Measurements from ENCODE around the gene KRR1.
"Not testable (repeated sequence)": the region's sequence is repeated elsewhere in the genome, so short reads cannot be mapped to it uniquely, and the experiment has no call there.

Gene KRR1

GRCh38 chr12:75452675-75453330 is 58.6 kb downstream of the KRR1 start:
- no peak for DNase-seq (ENCODE audit: low read depth, low spot score)
- Histone ChIP-seq H3K27me3 (ENCODE audit: control insufficient read depth, insufficient read depth, low read length) (no peaks in the 10 kb centered on the region), H3K4me3 (ENCODE audit: low read length) (no peak overlapping the region), H3K4me1 (ENCODE audit: control insufficient read depth, insufficient read depth, low read length) (no peaks in the 10 kb centered on the region; the same call in 1 of the 2 replicates), H3K27ac (ENCODE audit: low read length) (no peak overlapping the region), H3K9me3 (ENCODE audit: control insufficient read depth, insufficient read depth, low read length) (no peaks in the 10 kb centered on the region; the same call in 1 of the 2 replicates), H3K36me3 (ENCODE audit: control insufficient read depth, insufficient read depth, low read length) (no peaks in the 10 kb centered on the region)
- WGBS (ENCODE audit: insufficient coverage, insufficient read length), result no CpG with 5 or more reads among the region's 3 CpGs

GRCh38 chr12:75447691-75448393 is 63.6 kb downstream of the KRR1 start:
- no peak overlapping the region for H3K4me3 ChIP-seq (ENCODE audit: low read length)

GRCh38 chr12:75446857-75447256 is 64.6 kb downstream of the KRR1 start:
- Histone ChIP-seq H3K9me3 (ENCODE audit: control insufficient read depth, insufficient read depth, low read length) (no peaks in the 10 kb centered on the region; the same call in 1 of the 2 replicates), H3K27ac (ENCODE audit: low read length) (no peak overlapping the region), H3K36me3 (ENCODE audit: control insufficient read depth, insufficient read depth, low read length) (no peaks in the 10 kb centered on the region), H3K27me3 (ENCODE audit: control insufficient read depth, insufficient read depth, low read length) (no peaks in the 10 kb centered on the region), H3K4me3 (ENCODE audit: low read length) (no peak overlapping the region), H3K4me1 (ENCODE audit: control insufficient read depth, insufficient read depth, low read length) (no peaks in the 10 kb centered on the region)
- DNase-seq (ENCODE audit: low read depth, low spot score), result no peak

More at GRCh38 chr12:75447691-75448393, 63.6 kb downstream of the KRR1 start:
- H3K36me3 ChIP-seq (ENCODE audit: control insufficient read depth, insufficient read depth, low read length), result no peaks in the 10 kb centered on the region
- no peak for DNase-seq (ENCODE audit: low read depth, low spot score)
- no peaks in the 10 kb centered on the region; the same call in 1 of the 2 replicates for H3K4me1 ChIP-seq (ENCODE audit: control insufficient read depth, insufficient read depth, low read length)
- no peak overlapping the region for H3K27ac ChIP-seq (ENCODE audit: low read length)
- WGBS (ENCODE audit: insufficient coverage, insufficient read length), result no CpG with 5 or more reads among the region's 4 CpGs
- H3K9me3 ChIP-seq (ENCODE audit: control insufficient read depth, insufficient read depth, low read length), result no peaks in the 10 kb centered on the region
- no peaks in the 10 kb centered on the region for H3K27me3 ChIP-seq (ENCODE audit: control insufficient read depth, insufficient read depth, low read length)

- not testable (repeated sequence) for H3K9me3 ChIP-seq (ENCODE audit: control insufficient read depth, insufficient read depth, low read length); H3K27me3 ChIP-seq (ENCODE audit: control insufficient read depth, insufficient read depth, low read length); H3K4me1 ChIP-seq (ENCODE audit: control insufficient read depth, insufficient read depth, low read length); H3K36me3 ChIP-seq (ENCODE audit: control insufficient read depth, insufficient read depth, low read length); H3K27ac ChIP-seq (ENCODE audit: low read length); DNase-seq (ENCODE audit: low read depth, low spot score); H3K4me3 ChIP-seq (ENCODE audit: low read length)
- WGBS (ENCODE audit: insufficient coverage, insufficient read length), result no CpG with 5 or more reads among the region's 7 CpGs
Measured at GRCh38 chr12:75445137-75445507, 66.3 kb downstream of the KRR1 start.

- Histone ChIP-seq H3K4me1 (ENCODE audit: control insufficient read depth, insufficient read depth, low read length) (no peaks in the 10 kb centered on the region), H3K27ac (ENCODE audit: low read length) (no peak overlapping the region), H3K9me3 (ENCODE audit: control insufficient read depth, insufficient read depth, low read length) (no peaks in the 10 kb centered on the region; the same call in 1 of the 2 replicates), H3K4me3 (ENCODE audit: low read length) (no peak overlapping the region), H3K36me3 (ENCODE audit: control insufficient read depth, insufficient read depth, low read length) (no peaks in the 10 kb centered on the region), H3K27me3 (ENCODE audit: control insufficient read depth, insufficient read depth, low read length) (no peaks in the 10 kb centered on the region)
- DNase-seq (ENCODE audit: low read depth, low spot score), result no peak
- no CpG with 5 or more reads among the region's 6 CpGs for WGBS (ENCODE audit: insufficient coverage, insufficient read length)
Measured at GRCh38 chr12:75444429-75445136, 66.8 kb downstream of the KRR1 start.

- no peak for DNase-seq (ENCODE audit: low read depth, low spot score)
- H3K9me3 ChIP-seq (ENCODE audit: control insufficient read depth, insufficient read depth, low read length), result no peaks in the 10 kb centered on the region; the same call in 1 of the 2 replicates
- no peak overlapping the region for H3K27ac ChIP-seq (ENCODE audit: low read length)
- WGBS (ENCODE audit: insufficient coverage, insufficient read length), result no CpG with 5 or more reads among the region's 3 CpGs
- H3K27me3 ChIP-seq (ENCODE audit: control insufficient read depth, insufficient read depth, low read length), result no peaks in the 10 kb centered on the region
- no peaks in the 10 kb centered on the region for H3K4me1 ChIP-seq (ENCODE audit: control insufficient read depth, insufficient read depth, low read length)
- H3K36me3 ChIP-seq (ENCODE audit: control insufficient read depth, insufficient read depth, low read length), result no peaks in the 10 kb centered on the region
- H3K4me3 ChIP-seq (ENCODE audit: low read length), result no peak overlapping the region
Measured at GRCh38 chr12:75443709-75444108, 67.7 kb downstream of the KRR1 start.

- no CpG with 5 or more reads among the region's 3 CpGs for WGBS (ENCODE audit: insufficient coverage, insufficient read length)
- H3K27me3 ChIP-seq (ENCODE audit: control insufficient read depth, insufficient read depth, low read length); H3K4me1 ChIP-seq (ENCODE audit: control insufficient read depth, insufficient read depth, low read length); H3K36me3 ChIP-seq (ENCODE audit: control insufficient read depth, insufficient read depth, low read length); H3K9me3 ChIP-seq (ENCODE audit: control insufficient read depth, insufficient read depth, low read length); H3K4me3 ChIP-seq (ENCODE audit: low read length); H3K27ac ChIP-seq (ENCODE audit: low read length); DNase-seq (ENCODE audit: low read depth, low spot score): not testable (repeated sequence)
Measured at GRCh38 chr12:75442454-75442853, 69.0 kb downstream of the KRR1 start.

- not testable (repeated sequence) for H3K36me3 ChIP-seq (ENCODE audit: control insufficient read depth, insufficient read depth, low read length); H3K4me3 ChIP-seq (ENCODE audit: low read length); H3K27me3 ChIP-seq (ENCODE audit: control insufficient read depth, insufficient read depth, low read length); H3K4me1 ChIP-seq (ENCODE audit: control insufficient read depth, insufficient read depth, low read length); H3K27ac ChIP-seq (ENCODE audit: low read length); DNase-seq (ENCODE audit: low read depth, low spot score); H3K9me3 ChIP-seq (ENCODE audit: control insufficient read depth, insufficient read depth, low read length)
- WGBS (ENCODE audit: insufficient coverage, insufficient read length), result no CpG with 5 or more reads among the region's 4 CpGs
Measured at GRCh38 chr12:75441687-75442449, 69.5 kb downstream of the KRR1 start.
